ENCODE results near the gene SPG21. TPM values are rescaled to one million over a fixed set of nuclear protein-coding genes. Genes with fewer than 3 reads are reported as not detected.

The SPG21 gene
- polyA plus RNA-seq, 1 experiment: 101 TPM

- POLR2A ChIA-PET: no interaction called here
- H3K27me3 ChIP-seq (ENCODE audit: control insufficient read depth, insufficient read depth, low read length): no peaks in the 10 kb centered on the region
- no peak overlapping the region for H3K27ac ChIP-seq (ENCODE audit: low read depth, low read length)
- no peak overlapping the region for H3K4me3 ChIP-seq (ENCODE audit: low read depth, low read length)
- CTCF ChIA-PET: interaction anchor here (1.7 kb wide), 1 partner anchor 14 kb away, joined by 6 read pairs; no protein-coding TSS in a partner anchor
- DNase-seq (ENCODE audit: low read depth, low spot score): no peak
- TF ChIP-seq CTCF (IDR thresholded peaks at IDR 0.05; ENCODE audit: low read depth, low read length): no peak
- peaks cover 3% of the 10 kb centered on the region; the same call in 1 of the 2 replicates for H3K9me3 ChIP-seq (ENCODE audit: control insufficient read depth, insufficient read depth, low read length)
These were observed 70.0 kb downstream of the SPG21 start for GRCh38 chr15:64919721-64920120.

GRCh38 chr15:64917211-64917610 is 72.5 kb downstream of the SPG21 start:
- Histone ChIP-seq H3K9me3 (ENCODE audit: control insufficient read depth, insufficient read depth, low read length) (no peaks in the 10 kb centered on the region), H3K4me3 (ENCODE audit: low read depth, low read length) (no peak overlapping the region), H3K27ac (ENCODE audit: low read depth, low read length) (no peak overlapping the region), H3K27me3 (ENCODE audit: control insufficient read depth, insufficient read depth, low read length) (no peaks in the 10 kb centered on the region)
- TF ChIP-seq CTCF (IDR thresholded peaks at IDR 0.05; ENCODE audit: low read depth, low read length): no peak
- CTCF ChIA-PET: no interaction called here
- POLR2A ChIA-PET: no interaction called here
- no peak for DNase-seq (ENCODE audit: low read depth, low spot score)

- Histone ChIP-seq H3K4me3 (ENCODE audit: low read depth, low read length) (no peak overlapping the region), H3K9me3 (ENCODE audit: control insufficient read depth, insufficient read depth, low read length) (no peaks in the 10 kb centered on the region), H3K27me3 (ENCODE audit: control insufficient read depth, insufficient read depth, low read length) (no peaks in the 10 kb centered on the region), H3K27ac (ENCODE audit: low read depth, low read length) (no peak overlapping the region)
- ChIA-PET CTCF (interaction anchor here (0.5 kb wide), 1 partner anchor 29 kb away, joined by 4 read pairs; no protein-coding TSS in a partner anchor), POLR2A (no interaction called here)
- no peak for TF ChIP-seq CTCF (IDR thresholded peaks at IDR 0.05; ENCODE audit: low read depth, low read length)
- DNase-seq (ENCODE audit: low read depth, low spot score): no peak
These were observed 73.3 kb downstream of the SPG21 start for GRCh38 chr15:64916365-64916764.

DNA sequence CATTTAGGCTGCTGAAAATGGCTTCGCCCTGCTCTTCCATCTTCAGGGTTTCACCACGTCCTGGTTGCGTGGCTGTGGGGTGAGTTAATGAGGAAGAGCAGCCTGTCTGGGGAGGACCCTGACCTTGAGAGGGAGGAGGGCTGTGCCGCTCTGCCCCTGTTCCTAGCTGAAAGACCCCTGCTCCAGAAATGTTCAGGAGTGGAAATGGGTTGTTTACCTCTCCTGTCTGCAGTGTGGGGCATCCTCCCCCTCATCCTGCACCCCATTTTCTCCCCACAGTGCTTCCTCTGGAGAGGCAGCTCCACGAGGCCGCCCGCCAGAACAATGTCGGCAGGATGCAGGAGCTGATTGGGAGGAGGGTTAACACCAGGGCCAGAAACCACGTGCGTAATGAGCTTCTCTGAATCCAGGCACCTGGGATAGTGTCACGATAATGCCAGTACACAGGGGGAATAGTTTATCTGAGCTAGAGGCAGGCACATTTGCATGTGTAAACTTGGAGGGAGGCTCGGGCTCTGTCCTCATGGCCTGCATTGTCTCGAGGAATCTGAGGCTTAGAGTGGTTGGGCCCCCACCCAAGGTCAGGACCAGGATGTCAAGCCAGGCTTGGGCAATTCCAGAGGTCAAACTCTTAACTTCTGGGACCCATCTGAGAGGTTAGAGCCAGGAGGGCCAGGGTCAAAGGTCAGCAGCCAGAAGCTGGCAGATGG is 74.0 kb downstream of the SPG21 start:
- Histone ChIP-seq H3K9me3 (ENCODE audit: control insufficient read depth, insufficient read depth, low read length) (no peaks in the 10 kb centered on the region), H3K27ac (ENCODE audit: low read depth, low read length) (no peak overlapping the region), H3K4me3 (ENCODE audit: low read depth, low read length) (no peak overlapping the region), H3K27me3 (ENCODE audit: control insufficient read depth, insufficient read depth, low read length) (no peaks in the 10 kb centered on the region)
- CTCF ChIA-PET: interaction anchor here (0.5 kb wide), 1 partner anchor 29 kb away, joined by 4 read pairs; no protein-coding TSS in a partner anchor
- POLR2A ChIA-PET: no interaction called here
- DNase-seq (ENCODE audit: low read depth, low spot score): no peak
- no peak for TF ChIP-seq CTCF (IDR thresholded peaks at IDR 0.05; ENCODE audit: low read depth, low read length)

Other genes starting within 250 kb of the SPG21 start
- 0.88 and 1.3 TPM in 2 replicates for gene RBPMS2, start 214.3 kb downstream of the SPG21 start, polyA plus RNA-seq (2011; rRNA removed)
- 5.6 and 6.2 TPM in 2 replicates for gene PIF1, start 164.3 kb downstream of the SPG21 start, polyA plus RNA-seq (2011; rRNA removed)
- gene PLEKHO2, start 148.0 kb downstream of the SPG21 start, polyA plus RNA-seq (2011; rRNA removed): 29.5 and 30.3 TPM in 2 replicates
- 4.0 and 5.4 TPM in 2 replicates for gene ANKDD1A, start 78.0 kb downstream of the SPG21 start, polyA plus RNA-seq (2011; rRNA removed)
- gene MTFMT, start 39.7 kb upstream of the SPG21 start, polyA plus RNA-seq (2011; rRNA removed): 11.6 and 15.3 TPM in 2 replicates
- gene SLC51B, start 55.5 kb upstream of the SPG21 start, polyA plus RNA-seq (2011; rRNA removed): 0.50 and 0.61 TPM in 2 replicates
- gene RASL12, start 78.1 kb upstream of the SPG21 start, polyA plus RNA-seq (2011; rRNA removed): 11.4 and 13.8 TPM in 2 replicates
- not detected in 2 replicates for gene KBTBD13, start 86.8 kb upstream of the SPG21 start, polyA plus RNA-seq (2011; rRNA removed)
- 0.46 and 0.55 TPM in 2 replicates for gene UBAP1L, start 125.3 kb upstream of the SPG21 start, polyA plus RNA-seq (2011; rRNA removed)
- 15.8 and 18.0 TPM in 2 replicates for gene PDCD7, start 143.9 kb upstream of the SPG21 start, polyA plus RNA-seq (2011; rRNA removed)
- gene CLPX, start 195.4 kb upstream of the SPG21 start, polyA plus RNA-seq (2011; rRNA removed): 39.2 and 58.3 TPM in 2 replicates
- 0.52 and 0.61 TPM in 2 replicates for gene CILP, start 221.6 kb upstream of the SPG21 start, polyA plus RNA-seq (2011; rRNA removed)

All from AG04450 (cell line).